Spleen (tissue), 7 donors: Measurements from ENCODE around the gene PFKFB1.

Source experiments
- POLR2A ChIP-seq, 3 donors: fragments of 450-650 bp; IDR thresholded peaks; one replicate each; pipeline ENCODE4 v1.5.1; 2017; ENCODE audit warnings: antibody characterized with exemption in 3 of 3, mild to moderate bottlenecking in 1 of 3
- POLR2AphosphoS5 ChIP-seq, 3 donors: sonication (generic); formaldehyde crosslinking; IDR thresholded peaks; one replicate each; pipeline ENCODE4 v1.5.1; 2017; ENCODE audit warnings: antibody characterized with exemption in 3 of 3
- TF ChIP-seq, protein P1 (sequence below), 11 experiments: fragments of 200-600 bp in 7 of 11; fragments of 450-650 bp in 4 of 11; sonication (generic) in 4 of 11; IDR thresholded peaks in 8 of 11; conservative IDR thresholded peaks in 3 of 11; 1 replicate in 7 of 11; 2 replicates in 4 of 11; pipeline versions ENCODE4 v1.4.0 to v1.8.0; 2016 to 2021; ENCODE audit warnings: antibody characterized with exemption in 11 of 11, inconsistent platforms in 4 of 11, mild to moderate bottlenecking in 1 of 11
- donor health status: DM: no; HTN: no; CAD: no; lungs with moderate emphysema.
- donor health status: DM: no; HTN: no; CAD: no.
- donor health status: DM: no; HTN: no; CAD: no.

GRCh38 chrX:55008571-55009358, 14.8 kb upstream of the PFKFB1 start:
- TF ChIP-seq POLR2A (IDR thresholded peaks at IDR 0.05) (no peak), POLR2AphosphoS5 (IDR thresholded peaks at IDR 0.05) (no peak)
- TF ChIP-seq, protein P1, sequence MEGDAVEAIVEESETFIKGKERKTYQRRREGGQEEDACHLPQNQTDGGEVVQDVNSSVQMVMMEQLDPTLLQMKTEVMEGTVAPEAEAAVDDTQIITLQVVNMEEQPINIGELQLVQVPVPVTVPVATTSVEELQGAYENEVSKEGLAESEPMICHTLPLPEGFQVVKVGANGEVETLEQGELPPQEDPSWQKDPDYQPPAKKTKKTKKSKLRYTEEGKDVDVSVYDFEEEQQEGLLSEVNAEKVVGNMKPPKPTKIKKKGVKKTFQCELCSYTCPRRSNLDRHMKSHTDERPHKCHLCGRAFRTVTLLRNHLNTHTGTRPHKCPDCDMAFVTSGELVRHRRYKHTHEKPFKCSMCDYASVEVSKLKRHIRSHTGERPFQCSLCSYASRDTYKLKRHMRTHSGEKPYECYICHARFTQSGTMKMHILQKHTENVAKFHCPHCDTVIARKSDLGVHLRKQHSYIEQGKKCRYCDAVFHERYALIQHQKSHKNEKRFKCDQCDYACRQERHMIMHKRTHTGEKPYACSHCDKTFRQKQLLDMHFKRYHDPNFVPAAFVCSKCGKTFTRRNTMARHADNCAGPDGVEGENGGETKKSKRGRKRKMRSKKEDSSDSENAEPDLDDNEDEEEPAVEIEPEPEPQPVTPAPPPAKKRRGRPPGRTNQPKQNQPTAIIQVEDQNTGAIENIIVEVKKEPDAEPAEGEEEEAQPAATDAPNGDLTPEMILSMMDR (IDR thresholded peaks at IDR 0.05 in 8 of 11, conservative IDR thresholded peaks at IDR 0.05 in 3 of 11): no peak
